Measurements from ENCODE around the gene CFAP52.

GRCh38 chr17:9628509-9628908, 52.1 kb downstream of the CFAP52 start:
- TF ChIP-seq POLR2AphosphoS5 (IDR thresholded peaks at IDR 0.05; ENCODE audit: borderline replicate concordance, low read depth, low read length) (no peak), EZH2 (IDR thresholded peaks at IDR 0.05) (no peak), FOXP2 (optimal IDR thresholded peaks at IDR 0.05; ENCODE audit: control extremely low read depth, extremely low read length, insufficient read depth) (no peak)
